ENCODE measurements around the gene DCDC2C. TPM values are rescaled to one million over a fixed set of nuclear protein-coding genes. Genes with fewer than 3 reads are reported as not detected.

Gene DCDC2C
- total RNA-seq, 1 experiment from 2014 or later = not detected

DNA sequence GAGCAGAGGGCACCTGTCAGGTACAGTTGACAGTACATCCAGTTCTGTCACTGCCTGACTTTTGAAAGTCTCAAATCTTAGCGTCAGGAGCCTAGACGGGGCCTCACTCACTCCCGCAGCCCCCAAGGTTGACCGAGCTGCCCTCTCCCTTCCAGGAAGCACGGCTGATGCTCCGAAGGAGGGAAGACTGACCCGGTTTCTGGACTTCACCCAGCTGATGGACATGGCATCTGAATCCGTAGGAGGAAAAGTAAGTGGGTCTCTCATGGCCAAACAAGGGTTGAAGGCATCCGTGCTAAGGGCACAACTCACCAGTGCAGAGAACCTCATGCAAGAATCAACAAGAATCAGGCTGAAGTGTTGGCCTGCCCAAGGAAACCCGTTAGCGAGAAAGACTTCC, 32.4 kb upstream of the DCDC2C start:
- DNase-seq (ENCODE audit: extremely low read depth, low read depth) = no peak

DNA sequence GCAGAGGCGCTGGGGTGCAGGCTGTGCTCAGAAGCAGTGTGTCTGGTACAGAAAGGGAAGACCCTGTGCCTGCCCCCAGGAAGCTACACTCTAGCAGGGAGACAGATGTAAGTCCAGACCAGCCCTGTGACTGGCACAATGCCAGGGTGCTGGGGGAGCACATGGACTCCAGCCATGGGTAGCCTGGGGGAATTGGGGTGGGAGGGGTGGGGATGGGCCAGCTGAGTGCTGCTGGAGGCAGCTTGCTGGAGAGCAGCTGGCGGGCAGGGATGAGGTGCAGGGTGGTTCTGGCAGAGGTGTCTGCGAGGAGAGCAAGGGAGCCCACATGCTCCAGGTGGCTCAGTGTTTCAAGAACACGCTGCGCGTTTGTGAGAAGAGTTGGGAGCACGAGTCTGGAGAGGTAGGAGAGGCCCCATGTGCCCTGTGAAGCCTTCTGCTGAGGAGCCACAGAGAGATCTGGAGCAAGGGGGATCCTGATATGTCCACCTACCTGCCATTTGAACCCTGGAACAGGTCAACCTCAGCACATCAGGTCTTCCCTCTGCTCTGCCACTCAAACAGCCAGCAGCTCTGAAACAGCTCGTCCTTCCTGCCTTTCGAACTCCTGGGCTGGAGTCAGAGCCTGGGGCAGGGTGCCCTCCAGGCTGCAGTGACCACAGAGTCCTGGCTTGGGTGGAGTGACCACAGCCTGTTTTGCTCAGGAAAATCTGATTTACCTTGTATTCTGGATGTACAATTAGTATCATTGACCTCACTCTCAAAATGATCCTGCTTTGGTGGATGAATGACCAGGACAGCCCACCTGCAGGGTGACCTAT, 30.3 kb upstream of the DCDC2C start:
- DNase-seq (ENCODE audit: extremely low read depth, low read depth) = no peak

DNA sequence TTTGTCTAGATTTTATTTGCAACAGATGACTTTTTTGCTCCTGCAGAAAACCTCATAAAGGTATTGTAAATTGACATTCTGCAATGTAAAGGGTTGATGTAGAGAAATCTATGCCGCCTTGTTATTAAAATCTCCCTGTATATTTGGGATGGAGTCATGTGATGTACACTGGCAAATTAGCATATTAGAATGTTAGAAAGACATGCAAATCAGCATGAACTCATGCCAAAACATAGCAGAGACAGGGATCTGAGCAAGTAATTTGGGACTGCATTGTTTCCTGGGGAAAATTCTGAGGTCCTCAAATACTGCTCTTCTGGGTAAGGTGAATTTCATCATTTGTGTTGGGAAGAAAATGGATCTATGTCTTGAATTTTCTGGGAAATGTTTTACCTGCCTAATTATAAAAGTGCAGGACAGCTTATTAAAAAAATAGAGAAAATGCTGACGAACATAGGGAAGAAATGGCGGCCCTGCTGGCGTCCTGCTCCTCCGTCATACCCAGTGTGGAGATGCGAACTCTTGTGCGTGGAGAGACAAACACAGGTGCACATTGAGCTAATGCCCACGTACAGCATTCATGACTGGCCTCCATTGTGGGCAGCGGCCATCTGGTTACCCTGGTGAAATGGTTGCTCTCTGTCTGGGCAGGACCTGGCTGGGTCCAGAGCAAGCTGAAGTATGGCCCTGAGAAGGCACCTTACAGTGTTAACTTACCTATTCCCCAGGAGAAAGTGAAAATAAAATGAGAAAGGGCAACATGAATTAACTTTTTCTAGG, 29.1 kb upstream of the DCDC2C start:
- no peak for DNase-seq (ENCODE audit: extremely low read depth, low read depth)

DNA sequence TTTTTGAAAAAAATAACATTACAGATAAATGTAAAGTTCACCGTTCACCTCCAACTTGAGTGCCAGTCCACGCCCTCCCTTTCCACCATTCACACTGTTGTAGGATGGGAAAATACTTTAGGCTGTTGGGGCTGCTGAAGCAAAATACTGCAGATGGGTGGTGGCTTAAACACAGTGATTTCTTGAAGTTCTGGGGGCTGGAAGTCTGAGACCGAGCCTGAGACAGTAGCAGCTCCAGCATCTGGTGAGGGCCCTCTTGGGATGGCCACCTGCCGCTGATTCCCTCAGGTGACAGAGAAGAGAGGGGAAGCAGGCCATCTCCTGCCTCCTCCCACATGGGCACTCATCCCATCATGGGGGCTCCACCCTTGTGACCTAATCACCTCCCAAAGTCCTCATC, 27.7 kb upstream of the DCDC2C start:
- DNase-seq (ENCODE audit: extremely low read depth, low read depth) = no peak

DNA sequence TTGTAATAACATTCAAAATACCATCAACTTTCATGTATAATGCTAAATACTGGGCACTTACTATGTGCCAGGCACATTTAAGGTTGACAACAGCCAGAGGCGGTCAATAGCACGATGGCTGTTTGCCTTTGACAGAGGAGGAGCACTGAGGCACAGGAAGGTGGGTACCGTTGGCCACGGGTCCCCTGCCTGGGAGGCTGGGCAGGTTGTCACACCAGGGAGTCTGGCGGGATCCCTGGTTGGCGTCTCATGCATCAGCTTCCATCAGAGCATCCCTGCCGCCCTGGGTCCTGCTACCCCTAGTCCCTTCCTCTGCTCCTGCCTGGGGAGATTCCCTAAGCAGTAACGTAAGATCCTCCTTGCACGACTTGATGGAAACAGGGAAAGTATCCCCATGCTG, 25.9 kb upstream of the DCDC2C start:
- DNase-seq (ENCODE audit: extremely low read depth, low read depth) = no peak

DNA sequence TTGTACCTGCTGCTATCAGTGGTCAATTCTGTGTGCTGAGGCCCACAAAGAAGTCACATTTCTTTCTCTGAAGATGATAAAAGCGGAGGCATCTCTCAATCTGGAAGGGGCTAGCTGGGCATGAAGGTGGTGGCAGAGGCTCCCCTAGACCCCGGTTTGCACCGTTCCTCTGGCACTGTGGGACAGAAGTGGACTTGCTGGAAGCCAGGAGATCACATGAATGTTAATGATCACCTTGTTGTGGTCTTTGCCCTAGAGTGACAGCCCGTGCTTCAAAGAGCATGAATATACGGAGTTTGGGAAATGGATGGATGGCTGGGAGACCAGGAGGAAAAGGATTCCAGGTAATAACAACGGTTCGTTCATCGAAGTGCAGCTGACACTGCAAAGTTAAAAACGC, 25.2 kb upstream of the DCDC2C start:
- no peak for DNase-seq (ENCODE audit: extremely low read depth, low read depth)

DNA sequence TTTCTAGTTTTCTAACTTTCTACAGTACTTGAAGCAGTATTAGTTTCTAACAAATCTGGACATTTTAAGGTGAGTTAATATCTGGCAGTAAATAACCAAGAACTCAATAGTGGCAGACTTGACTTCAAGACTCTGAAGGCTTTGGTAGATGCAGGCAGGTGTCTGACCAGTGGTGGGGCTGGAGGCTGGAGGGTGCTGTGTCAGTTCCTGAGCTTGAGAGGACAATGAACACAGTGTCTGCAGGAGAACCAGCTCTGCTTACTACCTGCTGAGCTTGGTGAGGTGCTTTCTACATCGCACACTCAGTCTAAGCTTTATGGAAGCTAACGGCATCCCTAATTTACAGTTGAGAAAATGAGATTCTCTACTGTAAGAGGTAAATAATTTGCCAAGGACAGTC, 24.2 kb upstream of the DCDC2C start:
- DNase-seq (ENCODE audit: extremely low read depth, low read depth) = no peak

DNA sequence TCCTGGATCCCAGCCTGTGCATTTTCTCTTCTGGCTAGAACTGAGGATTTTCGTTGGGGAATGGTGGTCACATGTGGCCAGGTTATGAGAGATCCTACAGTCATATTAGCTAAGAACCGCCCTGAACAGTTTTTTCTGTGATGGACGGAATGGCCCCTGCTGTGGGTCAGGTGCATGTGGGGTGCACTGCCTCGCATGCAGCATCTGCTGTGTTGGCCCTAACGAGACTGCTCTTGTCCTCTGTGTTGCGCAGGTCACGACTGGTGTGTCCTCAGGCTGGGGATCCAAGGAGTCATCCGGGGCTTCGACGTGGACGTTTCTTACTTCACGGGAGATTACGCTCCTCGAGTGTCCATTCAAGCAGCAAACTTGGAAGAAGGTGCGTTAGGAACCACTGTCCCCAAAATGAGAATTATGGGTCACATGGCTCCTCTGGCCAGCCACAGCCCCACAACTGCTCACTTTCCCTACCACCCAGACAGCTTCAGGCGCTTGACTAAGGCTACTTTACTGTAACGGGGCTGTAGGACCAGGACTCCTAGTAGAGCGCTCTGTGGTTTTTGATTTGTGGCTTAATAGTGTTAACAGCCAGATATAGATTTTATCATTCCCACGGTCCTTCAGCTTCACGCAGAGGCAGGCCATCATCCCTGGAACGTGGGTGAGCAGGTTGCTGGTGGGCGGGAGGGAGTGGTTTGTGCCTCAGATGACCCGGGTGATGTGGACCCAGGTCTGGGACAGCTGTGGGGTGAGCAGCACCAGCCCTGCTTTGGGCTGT, 23.6 kb upstream of the DCDC2C start:
- no peak for DNase-seq (ENCODE audit: extremely low read depth, low read depth)

DNA sequence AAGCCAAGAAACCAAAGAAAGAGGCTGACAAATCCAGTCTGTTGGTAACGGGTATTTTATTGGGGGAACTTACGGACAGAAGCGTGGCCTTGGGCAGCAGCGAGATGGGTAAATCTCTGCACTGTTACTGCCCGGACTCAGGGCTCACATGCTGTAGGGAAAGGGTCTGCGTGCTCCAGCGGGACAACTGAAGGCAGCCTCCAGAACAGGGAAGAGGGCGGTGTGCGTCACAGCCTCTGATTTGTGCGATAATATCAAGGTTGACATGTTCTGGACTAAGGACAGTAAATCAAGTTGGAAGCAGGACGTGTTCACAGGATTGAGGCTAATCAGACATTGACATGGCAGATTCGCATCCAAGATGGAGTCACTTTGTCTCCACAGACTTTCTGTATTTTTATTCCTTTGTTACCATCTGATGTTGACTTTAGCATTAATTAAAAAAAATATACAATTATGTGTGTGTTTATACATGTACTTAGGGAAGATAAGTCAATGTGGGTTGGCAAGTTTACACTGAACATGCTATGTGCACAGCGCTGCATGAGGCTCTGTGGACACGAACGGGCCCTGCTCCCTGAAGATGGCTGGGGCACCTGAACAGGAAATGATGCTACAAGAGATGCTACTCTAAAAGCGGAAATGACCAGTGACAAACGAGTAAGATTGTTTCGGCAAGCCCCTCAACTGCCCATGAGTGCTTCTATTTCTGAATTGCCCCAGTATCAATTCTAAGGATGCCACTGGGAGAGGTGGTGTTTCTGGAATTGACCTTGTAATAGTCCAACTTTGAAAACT, 22.6 kb upstream of the DCDC2C start:
- DNase-seq (ENCODE audit: extremely low read depth, low read depth) = no peak

DNA sequence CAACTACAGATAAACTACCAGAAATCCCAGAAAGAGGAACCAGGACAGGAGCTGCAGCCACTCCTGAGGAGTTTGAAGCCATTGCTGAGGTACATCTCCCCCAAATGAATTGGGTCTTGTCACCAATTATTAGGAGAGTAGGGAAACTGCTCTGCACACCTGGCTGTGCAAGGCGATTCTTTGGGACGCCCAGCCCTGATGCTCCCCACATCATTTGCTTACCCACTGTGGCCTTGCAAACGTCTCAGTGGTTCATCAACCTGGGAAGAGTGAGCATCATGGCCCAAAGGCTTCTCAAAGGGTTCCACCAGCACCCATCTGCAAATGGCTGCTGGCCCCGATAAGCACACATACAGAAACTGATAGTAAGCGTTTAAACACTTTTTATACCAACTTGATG, 21.8 kb upstream of the DCDC2C start:
- no peak for DNase-seq (ENCODE audit: extremely low read depth, low read depth)

DNA sequence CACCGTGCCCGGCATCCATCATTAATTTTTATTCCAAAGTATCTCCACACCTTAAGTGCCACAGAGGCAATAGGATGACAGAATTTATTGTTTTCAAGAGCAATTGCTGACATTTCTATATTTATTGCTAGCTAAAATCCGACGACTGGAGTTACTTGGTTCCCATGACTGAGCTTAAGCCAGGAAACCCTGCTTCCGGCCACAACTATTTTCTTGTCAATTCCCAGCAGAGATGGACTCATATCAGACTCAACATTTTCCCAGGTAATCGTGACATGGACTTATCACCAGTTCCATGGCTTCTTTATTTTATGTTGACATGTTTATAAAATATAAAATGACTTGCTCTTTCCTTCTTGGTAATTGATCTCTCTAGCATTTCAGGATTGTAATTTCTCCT, 20.6 kb upstream of the DCDC2C start:
- DNase-seq (ENCODE audit: extremely low read depth, low read depth) = no peak

DNA sequence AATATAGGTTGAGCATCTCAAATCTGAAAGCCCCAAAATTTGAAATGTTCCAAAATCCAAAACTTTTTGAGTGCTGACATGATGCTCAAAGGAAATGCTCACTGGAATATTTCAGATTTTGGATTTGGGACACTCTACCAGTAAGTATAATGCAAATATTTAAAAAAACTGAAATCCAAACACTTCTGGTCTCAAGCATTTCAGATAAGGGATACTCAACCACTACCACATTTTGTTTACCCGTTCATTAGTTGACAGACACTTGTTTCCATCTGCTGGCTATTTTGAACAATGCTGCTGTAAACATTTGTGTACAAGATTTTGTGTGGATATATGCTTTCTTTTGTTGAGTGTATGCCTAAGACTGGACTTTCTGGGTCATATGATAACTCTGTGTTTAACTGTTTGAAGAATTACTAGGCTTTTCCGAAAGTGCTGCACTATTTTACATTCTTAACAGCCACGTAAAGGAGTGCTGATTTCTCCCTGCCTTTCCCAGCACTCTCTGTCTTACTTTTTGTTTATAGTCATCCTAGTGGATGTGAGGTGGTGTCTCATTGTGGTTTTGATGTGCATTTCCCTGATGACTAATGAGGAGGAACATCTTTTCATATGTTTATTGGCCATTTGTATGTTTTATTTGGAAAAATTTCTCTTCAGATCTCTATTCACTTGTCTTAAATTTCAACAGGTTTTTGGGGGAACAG, 19.5 kb upstream of the DCDC2C start:
- DNase-seq (ENCODE audit: extremely low read depth, low read depth) = no peak

DNA sequence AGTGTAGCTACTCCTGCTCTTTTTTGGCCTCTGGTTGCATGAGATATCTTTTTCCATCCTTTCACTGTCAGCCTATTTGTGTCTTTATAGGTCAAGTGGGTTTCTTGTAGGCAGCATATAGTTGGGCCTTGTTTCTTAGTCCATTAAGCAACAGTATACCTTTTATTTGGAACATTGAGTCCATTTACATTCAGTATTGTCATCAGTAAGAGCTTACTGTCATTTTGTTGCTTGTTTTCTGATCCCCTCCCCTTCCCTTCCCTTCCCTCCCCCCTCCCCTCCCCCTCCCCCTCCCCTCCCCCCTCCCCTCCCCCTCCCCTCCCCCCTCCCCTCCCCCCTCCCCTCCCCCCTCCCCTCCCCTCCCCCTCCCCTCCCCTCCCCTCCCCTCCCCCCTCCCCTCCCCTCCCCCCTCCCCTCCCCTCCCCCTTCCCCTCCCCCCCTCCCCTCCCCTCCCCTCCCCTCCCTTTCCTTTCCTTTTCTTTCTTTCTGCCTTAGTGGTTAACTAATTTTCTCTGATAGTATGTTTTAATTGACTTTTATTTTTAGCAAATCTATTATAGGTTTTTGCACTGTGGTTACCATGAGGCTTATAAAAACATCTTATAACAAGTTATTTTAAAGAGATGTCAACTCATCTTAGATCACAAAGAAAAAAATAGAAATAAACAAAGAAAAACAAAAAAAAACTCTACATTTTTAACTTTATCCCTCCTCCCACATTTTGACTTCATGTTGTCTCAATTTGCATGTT, 13.2 kb upstream of the DCDC2C start:
- no peak for DNase-seq (ENCODE audit: extremely low read depth, low read depth)

DNA sequence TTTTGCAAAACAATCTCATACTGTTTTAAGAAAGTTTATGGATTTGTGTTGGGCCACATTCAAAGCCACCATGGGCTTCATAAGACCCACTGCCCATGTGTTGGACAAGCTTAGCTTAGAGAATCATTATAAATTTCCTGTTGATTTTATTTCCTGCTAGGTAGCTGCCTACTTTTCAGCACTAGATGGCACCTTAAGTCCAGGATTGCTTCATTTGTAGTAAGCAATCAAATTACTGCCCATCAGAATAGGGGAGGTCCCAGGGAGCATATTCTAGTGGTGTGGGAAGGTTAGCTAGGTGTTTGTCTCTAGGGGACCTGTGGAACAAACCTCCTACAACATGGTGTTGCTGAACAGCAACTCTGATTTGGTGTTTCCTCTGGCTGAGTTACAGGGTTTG, 11.0 kb upstream of the DCDC2C start:
- peak; percentile 24 for DNase-seq (ENCODE audit: extremely low read depth, low read depth)

DNA sequence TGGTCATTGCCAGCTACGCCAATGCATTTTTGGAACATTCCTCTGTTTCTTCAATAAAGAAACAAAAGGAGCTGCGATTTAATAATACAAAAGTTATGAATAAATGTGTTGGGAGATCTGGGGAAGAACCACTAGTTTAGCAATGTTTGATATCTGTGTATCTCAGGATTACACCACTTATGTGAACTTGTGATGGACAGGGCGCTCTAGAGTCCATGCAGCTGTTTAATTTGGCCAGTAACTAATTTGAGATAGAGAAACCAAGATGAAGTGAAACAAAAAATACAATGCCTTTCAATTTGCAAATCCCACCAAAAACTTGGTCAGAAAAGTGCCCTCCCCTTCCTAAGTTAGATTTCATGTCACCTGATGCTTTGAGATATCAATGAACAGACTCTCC, 6.8 kb upstream of the DCDC2C start:
- DNase-seq (ENCODE audit: extremely low read depth, low read depth) = no peak

DNA sequence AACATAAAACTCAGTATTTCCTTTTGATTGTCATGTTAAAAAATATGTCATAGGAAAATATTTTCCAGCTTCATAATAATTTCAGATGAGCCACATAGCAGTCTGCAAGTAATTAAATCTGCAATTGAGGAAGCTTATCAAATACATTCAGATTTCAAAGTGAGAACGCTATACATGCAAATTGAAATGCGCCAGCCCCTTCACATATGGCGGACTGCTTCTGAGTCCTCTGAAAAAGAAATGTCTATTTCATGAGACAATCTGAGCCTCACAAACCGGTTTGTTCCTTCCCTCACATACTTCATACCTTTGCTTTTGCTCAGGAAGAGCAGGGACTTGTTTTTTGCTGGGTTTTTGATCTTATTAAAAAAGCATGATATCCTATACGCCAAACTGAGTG, 2.3 kb upstream of the DCDC2C start:
- DNase-seq (ENCODE audit: extremely low read depth, low read depth) = no peak

DNA sequence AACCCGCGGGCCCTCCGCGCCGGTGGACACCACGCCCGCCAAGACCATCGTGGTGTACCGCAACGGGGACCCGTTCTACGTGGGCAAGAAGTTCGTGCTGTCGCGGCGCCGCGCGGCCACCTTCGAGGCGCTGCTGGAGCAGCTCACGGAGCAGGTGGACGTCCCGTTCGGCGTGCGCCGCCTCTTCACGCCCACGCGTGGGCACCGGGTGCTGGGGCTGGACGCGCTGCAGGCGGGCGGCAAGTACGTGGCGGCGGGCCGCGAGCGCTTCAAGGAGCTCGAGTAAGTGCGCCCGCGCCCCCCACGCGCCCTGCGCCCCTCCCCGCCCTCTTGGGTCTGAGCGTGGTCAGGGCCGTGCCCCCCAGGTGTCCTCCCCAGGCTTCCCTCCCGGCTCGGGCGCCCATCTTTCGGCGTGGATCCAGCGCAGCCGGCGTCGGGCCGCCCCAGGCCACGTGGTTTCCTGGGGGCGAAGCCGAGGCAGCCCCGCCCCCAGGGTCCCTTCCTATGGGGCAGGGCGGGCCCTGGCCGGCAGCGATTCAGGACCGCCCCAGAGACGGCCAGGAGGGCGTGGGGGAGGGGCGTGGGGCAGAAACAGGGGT, 481 bp downstream of the DCDC2C start:
- DNase-seq (ENCODE audit: extremely low read depth, low read depth) = no peak

DNA sequence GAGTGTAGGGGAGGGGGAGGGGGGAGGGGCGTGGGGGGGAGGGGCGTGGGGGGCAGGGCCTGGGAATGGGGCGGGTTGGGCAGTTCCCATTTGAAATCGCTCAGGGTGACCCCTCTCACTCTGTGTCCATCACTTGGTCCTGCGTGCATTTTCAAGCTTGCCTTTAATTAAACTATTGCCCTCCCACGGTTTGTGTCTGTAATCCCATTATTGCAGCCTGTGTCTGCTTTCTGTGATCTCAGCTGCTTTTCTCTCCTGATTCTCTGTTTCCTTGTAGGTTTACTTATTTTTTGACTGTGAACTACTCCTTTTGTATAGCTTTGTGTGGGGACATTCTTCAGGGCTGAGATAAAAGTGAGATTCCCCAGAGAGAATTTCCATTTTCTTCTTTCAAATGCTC, 1.3 kb downstream of the DCDC2C start:
- no peak for DNase-seq (ENCODE audit: extremely low read depth, low read depth)

DNA sequence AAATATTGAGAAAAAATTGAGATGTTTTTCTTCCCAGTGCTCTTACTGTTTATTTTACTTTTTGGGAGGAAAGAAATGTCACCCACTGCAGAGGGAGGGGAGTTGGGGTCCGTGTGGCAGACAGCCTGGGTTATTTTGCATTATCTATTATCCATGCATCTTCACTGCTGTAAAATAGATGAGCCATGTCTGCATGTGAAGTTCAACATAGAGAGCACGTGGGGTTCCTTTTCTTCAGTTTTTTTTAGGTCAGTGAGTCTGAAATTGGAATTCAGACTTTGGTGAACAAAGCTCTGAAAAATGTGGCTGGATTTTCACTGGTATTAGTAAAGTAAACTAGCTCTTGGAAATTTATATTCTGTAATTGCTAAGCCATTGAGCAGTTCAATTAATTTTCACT, 2.4 kb downstream of the DCDC2C start:
- DNase-seq (ENCODE audit: extremely low read depth, low read depth) = no peak

All from NCI-H460 (cell line).